Activated T-helper 1 cell treated with anti-CD3 and anti-CD28 coated beads, Interleukin-12 subunit alpha, Interleukin-12 subunit beta, Interleukin-2, Interleukin-4 antibody, amounts not matched to agents 30 ng/mL and 10 ng/mL and 1 ng/mL, durations not matched to agents 14 hours and 24 hours and 36 hours (primary cell): Measurements from ENCODE around the gene SGCA. TPM values are rescaled to one million over a fixed set of nuclear protein-coding genes. Genes with fewer than 3 reads are reported as not detected.
A peak's percentile ranks its signal among the peaks of the same experiment; 100 is the strongest.

ENCODE experiments used
- DNase-seq: peaks from one replicate; pipeline ENCODE4 v3.0.0; 2021; ENCODE audit warnings: low spot score
- H3K27ac Mint-ChIP-seq: one replicate; pipeline ENCODE4 v1.8.0; 2021; ENCODE audit warnings: mild to moderate bottlenecking, mixed read lengths
- H3K27me3 Mint-ChIP-seq: one replicate; pipeline ENCODE4 v1.8.0; 2022; ENCODE audit warnings: mild to moderate bottlenecking, moderate library complexity, mixed read lengths; ENCODE audit not compliant: insufficient read depth
- H3K36me3 Mint-ChIP-seq: one replicate; pipeline ENCODE4 v1.8.0; 2021; ENCODE audit warnings: low read depth, mixed read lengths
- H3K4me1 Mint-ChIP-seq: one replicate; pipeline ENCODE4 v1.8.0; 2021; ENCODE audit warnings: low read depth, mixed read lengths
- H3K4me3 Mint-ChIP-seq: one replicate; pipeline ENCODE4 v1.8.0; 2021; ENCODE audit warnings: mild to moderate bottlenecking, moderate library complexity, mixed read lengths
- H3K9me3 Mint-ChIP-seq: one replicate; pipeline ENCODE4 v1.8.0; 2021; ENCODE audit warnings: mixed read lengths
- intact Hi-C: fragments of 100-400 bp; cut with micrococcal nuclease; formaldehyde crosslinking; loops from one replicate; pipeline ENCODE4 v1.15.1; 2024
- total RNA-seq: library from RNA; stranded (reverse); gene quantifications from 2 replicates; pipeline ENCODE4 v1.2.3, GENCODE V29; 2022

The SGCA gene
- total RNA-seq, 1 donor from 2014 or later, result 0.49 TPM

DNA sequence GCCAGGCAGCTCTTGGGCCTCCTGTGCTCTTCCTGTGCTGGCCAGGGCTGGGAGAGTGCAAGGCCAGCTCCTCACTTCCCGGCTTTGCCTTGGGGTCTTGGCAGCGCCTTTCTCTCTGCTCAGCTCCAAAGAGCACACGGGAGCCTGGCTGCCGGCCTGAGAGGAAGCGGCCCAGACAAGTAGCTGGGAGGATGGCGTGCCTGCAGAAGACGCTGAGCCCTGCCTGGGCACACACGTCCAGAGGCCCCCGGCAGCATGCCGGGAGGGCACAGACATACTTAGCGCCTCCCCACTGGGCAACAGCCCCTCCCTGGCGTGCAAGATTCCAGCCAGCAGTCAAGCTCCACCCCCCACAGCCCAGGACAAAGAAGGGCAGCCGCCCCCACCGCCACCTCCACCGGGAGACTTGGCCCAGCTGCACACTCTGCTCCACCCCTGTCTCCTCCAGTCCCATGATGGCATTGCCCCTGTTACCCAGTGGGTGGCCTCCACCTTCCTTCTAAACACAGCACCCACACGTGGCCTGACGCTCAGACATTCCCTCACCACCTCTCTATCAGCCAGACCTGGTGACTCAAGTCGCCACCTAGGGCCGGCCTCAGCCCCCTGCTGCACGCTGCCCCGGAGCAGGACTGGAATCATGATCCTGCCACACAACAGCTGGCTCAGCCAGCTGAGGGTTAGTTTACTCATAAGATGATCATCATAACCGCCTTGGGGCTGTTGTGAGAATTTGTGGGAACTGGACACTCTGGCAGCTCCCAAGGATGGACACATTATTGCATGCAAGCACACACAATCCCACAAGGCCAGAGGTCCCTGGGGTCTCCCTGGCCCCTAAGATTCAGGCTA, 12.4 kb downstream of the SGCA start:
- Mint-ChIP-seq H3K4me3 (peak overlapping the region; percentile 9), H3K27ac (peak overlapping the region; percentile 45), H3K27me3 (peaks cover 19% of the 10 kb centered on the region), H3K4me1 (peaks cover 26% of the 10 kb centered on the region), H3K9me3 (no peaks in the 10 kb centered on the region), H3K36me3 (no peaks in the 10 kb centered on the region)
- no peak for DNase-seq
- intact Hi-C loops, result loop anchor here (1.0 kb wide), 1 partner anchor 38 kb away; no protein-coding TSS in a partner anchor

- H3K9me3 Mint-ChIP-seq, result no peaks in the 10 kb centered on the region
- peaks cover 17% of the 10 kb centered on the region for H3K27me3 Mint-ChIP-seq
- H3K4me3 Mint-ChIP-seq, result no peak overlapping the region
- intact Hi-C loops, result no loop called here
- no peaks in the 10 kb centered on the region for H3K36me3 Mint-ChIP-seq
- H3K4me1 Mint-ChIP-seq, result peaks cover 36% of the 10 kb centered on the region
- H3K27ac Mint-ChIP-seq, result no peak overlapping the region
- no peak for DNase-seq
These were observed 14.3 kb downstream of the SGCA start for GRCh38 chr17:50180111-50180510.

GRCh38 chr17:50180620-50181019, 14.8 kb downstream of the SGCA start:
- Mint-ChIP-seq H3K9me3 (no peaks in the 10 kb centered on the region), H3K27ac (no peak overlapping the region), H3K36me3 (no peaks in the 10 kb centered on the region), H3K4me3 (no peak overlapping the region), H3K4me1 (peaks cover 36% of the 10 kb centered on the region), H3K27me3 (peaks cover 17% of the 10 kb centered on the region)
- intact Hi-C loops, result no loop called here
- DNase-seq, result no peak

- H3K27ac Mint-ChIP-seq, result no peak overlapping the region
- peaks cover 36% of the 10 kb centered on the region for H3K4me1 Mint-ChIP-seq
- no peak for DNase-seq
- no peak overlapping the region for H3K4me3 Mint-ChIP-seq
- H3K9me3 Mint-ChIP-seq, result no peaks in the 10 kb centered on the region
- no peaks in the 10 kb centered on the region for H3K36me3 Mint-ChIP-seq
- intact Hi-C loops, result no loop called here
- H3K27me3 Mint-ChIP-seq, result peaks cover 15% of the 10 kb centered on the region
These were observed 15.3 kb downstream of the SGCA start for GRCh38 chr17:50181144-50181543.

DNA sequence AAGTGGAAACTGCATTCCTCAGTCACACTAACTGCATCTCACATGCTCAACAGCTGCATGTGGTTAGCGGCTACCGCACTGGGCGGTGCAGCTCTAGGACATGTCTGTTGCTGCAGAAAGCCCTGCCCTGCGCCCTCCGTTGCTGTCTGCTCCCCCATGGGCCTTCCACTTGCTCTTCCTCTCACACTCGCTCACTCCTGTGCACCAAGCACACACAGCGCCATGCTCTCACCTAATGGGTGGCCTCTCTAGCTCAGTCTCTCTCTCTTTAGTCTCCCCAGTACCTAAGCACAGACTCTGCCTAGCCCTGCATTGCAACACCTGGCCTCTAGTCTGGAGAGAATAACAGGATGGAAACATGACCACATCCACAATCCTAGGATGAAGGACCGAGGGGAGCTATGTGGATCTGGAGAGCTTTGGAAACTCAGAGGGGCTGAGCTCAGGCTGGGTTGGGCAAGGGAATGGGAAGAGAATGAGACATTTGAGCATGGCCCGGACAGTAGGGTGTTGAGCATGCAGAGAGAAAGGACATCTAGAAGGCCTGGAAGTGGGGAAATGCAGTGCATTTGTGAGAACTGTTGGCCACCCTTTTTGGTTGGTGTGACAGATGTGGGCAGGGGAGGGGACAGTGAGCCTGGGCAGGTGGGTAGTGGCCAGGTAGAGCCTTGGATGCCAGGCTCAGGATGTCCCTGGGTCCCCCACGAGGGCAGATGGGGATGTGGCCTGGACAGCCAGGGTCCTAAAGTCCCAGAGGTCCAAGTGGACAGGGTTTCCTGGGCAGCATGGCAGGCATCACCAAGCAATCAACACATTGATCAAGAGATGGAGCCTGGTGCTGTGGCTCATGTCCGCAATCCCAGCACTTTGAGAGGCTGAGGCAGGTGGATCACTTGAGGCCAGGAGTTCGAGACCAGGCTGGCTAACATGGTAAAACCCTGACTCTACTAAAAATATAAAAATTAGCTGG, 16.1 kb downstream of the SGCA start:
- DNase-seq, result no peak
- no peaks in the 10 kb centered on the region for H3K36me3 Mint-ChIP-seq
- H3K27me3 Mint-ChIP-seq, result peaks cover 15% of the 10 kb centered on the region
- no peaks in the 10 kb centered on the region for H3K9me3 Mint-ChIP-seq
- no peak overlapping the region for H3K27ac Mint-ChIP-seq
- peaks cover 36% of the 10 kb centered on the region for H3K4me1 Mint-ChIP-seq
- intact Hi-C loops, result no loop called here
- H3K4me3 Mint-ChIP-seq, result no peak overlapping the region

GRCh38 chr17:50182783-50183420, 17.1 kb downstream of the SGCA start:
- Mint-ChIP-seq H3K27ac (no peak overlapping the region), H3K4me3 (no peak overlapping the region), H3K9me3 (no peaks in the 10 kb centered on the region), H3K36me3 (no peaks in the 10 kb centered on the region), H3K27me3 (peaks cover 15% of the 10 kb centered on the region), H3K4me1 (peaks cover 35% of the 10 kb centered on the region)
- intact Hi-C loops, result no loop called here
- DNase-seq, result no peak

- Mint-ChIP-seq H3K9me3 (no peaks in the 10 kb centered on the region), H3K36me3 (no peaks in the 10 kb centered on the region), H3K27ac (peak overlapping the region; percentile 36), H3K4me1 (peaks cover 28% of the 10 kb centered on the region), H3K4me3 (peak overlapping the region; percentile 3), H3K27me3 (peaks cover 13% of the 10 kb centered on the region)
- no peak for DNase-seq
- intact Hi-C loops, result no loop called here
These were observed 17.7 kb downstream of the SGCA start for GRCh38 chr17:50183421-50183994.

DNA sequence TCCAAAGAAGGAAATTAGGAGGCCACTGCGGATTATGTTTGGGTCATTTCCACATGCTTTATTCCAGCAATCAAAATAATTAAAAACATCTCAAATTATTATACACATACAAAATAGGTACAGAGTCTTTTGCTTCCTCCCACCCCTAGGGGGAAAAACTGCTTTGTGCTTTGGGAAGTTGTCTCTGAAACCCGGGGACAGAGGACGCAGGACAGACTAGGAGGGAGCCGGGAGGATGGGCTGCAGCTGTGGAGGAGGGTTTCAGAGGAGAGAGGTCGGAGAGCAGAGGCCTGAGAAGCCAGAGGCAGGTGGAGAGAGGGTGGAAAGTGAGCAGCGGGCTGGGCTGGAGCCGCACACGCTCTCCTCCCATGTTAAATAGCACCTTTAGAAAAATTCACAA, 18.3 kb downstream of the SGCA start:
- H3K4me3 Mint-ChIP-seq, result peak overlapping the region; percentile 3
- no peaks in the 10 kb centered on the region for H3K36me3 Mint-ChIP-seq
- peaks cover 24% of the 10 kb centered on the region for H3K4me1 Mint-ChIP-seq
- no peak overlapping the region for H3K27ac Mint-ChIP-seq
- no peak for DNase-seq
- H3K9me3 Mint-ChIP-seq, result no peaks in the 10 kb centered on the region
- peaks cover 10% of the 10 kb centered on the region for H3K27me3 Mint-ChIP-seq
- intact Hi-C loops, result no loop called here

GRCh38 chr17:50184611-50185398, 19.0 kb downstream of the SGCA start:
- DNase-seq, result no peak
- intact Hi-C loops, result no loop called here
- no peak overlapping the region for H3K4me3 Mint-ChIP-seq
- no peaks in the 10 kb centered on the region for H3K9me3 Mint-ChIP-seq
- peaks cover 7% of the 10 kb centered on the region for H3K27me3 Mint-ChIP-seq
- H3K27ac Mint-ChIP-seq, result no peak overlapping the region
- peaks cover 24% of the 10 kb centered on the region for H3K4me1 Mint-ChIP-seq
- no peaks in the 10 kb centered on the region for H3K36me3 Mint-ChIP-seq

GRCh38 chr17:50185631-50186471, 20.0 kb downstream of the SGCA start:
- H3K36me3 Mint-ChIP-seq, result no peaks in the 10 kb centered on the region
- no peaks in the 10 kb centered on the region for H3K9me3 Mint-ChIP-seq
- no peak overlapping the region for H3K4me3 Mint-ChIP-seq
- H3K27me3 Mint-ChIP-seq, result peaks cover 3% of the 10 kb centered on the region
- no peak for DNase-seq
- H3K27ac Mint-ChIP-seq, result no peak overlapping the region
- intact Hi-C loops, result no loop called here
- peaks cover 24% of the 10 kb centered on the region for H3K4me1 Mint-ChIP-seq

GRCh38 chr17:50186661-50187393, 21.0 kb downstream of the SGCA start:
- Mint-ChIP-seq H3K9me3 (no peaks in the 10 kb centered on the region), H3K4me3 (no peak overlapping the region), H3K27ac (no peak overlapping the region), H3K4me1 (peaks cover 21% of the 10 kb centered on the region), H3K27me3 (peaks cover 3% of the 10 kb centered on the region), H3K36me3 (no peaks in the 10 kb centered on the region)
- intact Hi-C loops, result no loop called here
- DNase-seq, result no peak
